Posterior cingulate gyrus (tissue), 11 donors: Measurements from ENCODE around the gene GK.
"Not testable (repeated sequence)": the region's sequence is repeated elsewhere in the genome, so short reads cannot be mapped to it uniquely, and the experiment has no call there.

Experiments used
- DNase-seq, 10 donors: peaks; one replicate each; pipeline versions ENCODE4 v3.0.0 to v3.0.0-alpha.2; 2020 to 2021; ENCODE audit warnings: mixed read lengths in 3 of 10
- intact Hi-C: fragments of 100-400 bp; cut with DNase I; formaldehyde crosslinking; loops from one replicate; pipeline ENCODE4 v1.15.1; 2023

The GK gene

DNA sequence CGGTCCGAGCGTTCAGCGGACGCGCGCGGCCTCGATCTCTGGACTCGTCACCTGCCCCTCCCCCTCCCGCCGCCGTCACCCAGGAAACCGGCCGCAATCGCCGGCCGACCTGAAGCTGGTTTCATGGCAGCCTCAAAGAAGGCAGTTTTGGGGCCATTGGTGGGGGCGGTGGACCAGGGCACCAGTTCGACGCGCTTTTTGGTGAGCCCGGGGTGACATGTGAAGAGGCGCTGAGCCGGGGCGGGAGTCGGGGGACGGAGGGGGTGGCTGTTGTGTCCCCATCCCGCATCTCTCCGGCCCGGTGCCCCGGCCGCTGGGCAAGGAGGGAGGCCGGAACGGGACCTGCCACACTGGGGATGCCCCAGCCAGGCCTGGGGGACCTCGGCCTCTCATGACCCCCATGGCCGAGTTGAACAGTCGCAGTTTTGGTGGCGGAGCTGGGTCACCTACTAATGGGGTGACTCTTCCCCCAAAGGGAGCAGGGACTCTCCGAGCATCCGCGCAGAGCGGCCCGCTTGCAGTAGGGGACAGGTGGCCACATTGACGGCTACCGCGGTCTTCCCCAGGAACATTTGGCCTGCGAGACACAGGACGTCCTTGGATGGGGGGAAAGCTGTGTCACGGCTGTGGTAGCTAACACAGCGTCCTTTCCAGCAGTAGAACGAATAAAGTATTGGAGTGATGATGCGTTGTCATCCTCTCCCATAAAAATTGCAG is at the start of gene GK:
Gene GK, plus strand, starts transcription at position 9 of the 717 bp plus-strand sequence. Its CDS starts 115 bp downstream, at position 124.
- intact Hi-C loops: no loop called here
- peak in 3 of 10 donors; percentile 8 to 85 (median 72) for DNase-seq

DNA sequence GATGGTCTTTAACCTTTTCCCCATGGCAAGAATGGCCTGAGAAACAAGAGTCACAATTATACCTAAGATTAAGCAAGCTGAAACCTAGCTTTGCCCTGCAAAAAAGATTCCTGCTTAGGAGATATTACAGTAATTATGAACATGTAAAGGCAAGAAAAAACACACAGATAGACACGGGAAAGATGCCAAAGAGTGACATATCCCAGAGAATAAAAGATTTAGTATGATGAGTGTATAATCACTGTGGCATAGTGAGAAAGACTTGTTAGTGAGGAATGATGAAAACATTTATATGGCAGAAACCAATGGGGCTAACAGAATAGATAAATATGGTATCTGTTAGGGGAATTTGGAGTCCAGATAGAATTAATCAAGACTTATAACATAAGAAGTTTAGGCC is 46.1 kb upstream of the GK start:
- intact Hi-C loops: no loop called here
- DNase-seq: no peak

DNA sequence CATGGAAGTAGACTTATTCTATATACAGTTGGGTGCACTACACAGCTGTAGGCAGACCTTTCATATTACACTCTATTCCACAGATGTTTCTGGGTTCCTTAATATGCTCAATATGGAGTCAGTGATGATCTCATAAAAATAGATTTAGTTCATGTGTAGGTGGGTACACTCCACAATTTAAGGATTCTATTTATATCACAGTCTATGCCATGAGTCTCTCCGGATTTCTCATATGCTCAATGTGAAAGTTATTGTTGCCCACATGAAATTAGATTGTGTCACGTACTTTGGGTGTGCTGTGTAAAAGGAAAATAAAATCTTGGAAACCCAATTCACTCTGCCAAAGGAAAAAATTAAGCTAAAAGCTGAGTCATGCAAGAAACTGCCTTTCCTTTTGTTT is 43.2 kb upstream of the GK start:
- DNase-seq: no peak
- intact Hi-C loops: no loop called here

GRCh38 chrX:30612250-30612655 is 41.0 kb upstream of the GK start:
- DNase-seq: no peak
- intact Hi-C loops: no loop called here

DNA sequence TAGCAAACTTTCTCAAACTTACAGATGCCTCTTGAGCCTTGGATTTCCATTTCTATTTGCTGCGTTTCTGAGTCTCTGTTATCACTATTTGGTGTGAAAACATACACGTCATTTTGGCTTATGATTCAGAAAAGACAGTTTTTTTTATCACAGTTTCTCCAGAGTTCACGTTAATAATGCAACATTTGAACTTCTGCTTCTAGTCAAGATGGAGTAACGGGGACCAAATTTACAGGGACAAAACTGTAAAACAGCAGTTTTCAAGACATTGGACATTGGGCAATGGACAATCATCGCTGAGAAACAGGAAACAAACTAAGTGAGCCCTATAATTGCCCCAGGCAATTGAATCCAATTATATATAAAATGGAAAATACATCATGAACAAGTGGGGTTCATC is 39.5 kb upstream of the GK start:
- intact Hi-C loops: no loop called here
- DNase-seq: no peak

GRCh38 chrX:30615229-30615628 is 38.0 kb upstream of the GK start:
- intact Hi-C loops: no loop called here
- no peak for DNase-seq

- DNase-seq: no peak
- intact Hi-C loops: no loop called here
These were observed 35.0 kb upstream of the GK start for GRCh38 chrX:30618160-30618765.

- intact Hi-C loops: no loop called here
These were observed 33.1 kb upstream of the GK start for GRCh38 chrX:30620125-30620524.

GRCh38 chrX:30620980-30621618 is 32.1 kb upstream of the GK start:
- intact Hi-C loops: no loop called here

More at GRCh38 chrX:30620125-30620524, 33.1 kb upstream of the GK start:
- no peak for DNase-seq

GRCh38 chrX:30622361-30622760 is 30.9 kb upstream of the GK start:
- intact Hi-C loops: no loop called here
- DNase-seq: no peak

More at GRCh38 chrX:30620980-30621618, 32.1 kb upstream of the GK start:
- DNase-seq: peak in 1 of 10 donors; percentile 3

DNA sequence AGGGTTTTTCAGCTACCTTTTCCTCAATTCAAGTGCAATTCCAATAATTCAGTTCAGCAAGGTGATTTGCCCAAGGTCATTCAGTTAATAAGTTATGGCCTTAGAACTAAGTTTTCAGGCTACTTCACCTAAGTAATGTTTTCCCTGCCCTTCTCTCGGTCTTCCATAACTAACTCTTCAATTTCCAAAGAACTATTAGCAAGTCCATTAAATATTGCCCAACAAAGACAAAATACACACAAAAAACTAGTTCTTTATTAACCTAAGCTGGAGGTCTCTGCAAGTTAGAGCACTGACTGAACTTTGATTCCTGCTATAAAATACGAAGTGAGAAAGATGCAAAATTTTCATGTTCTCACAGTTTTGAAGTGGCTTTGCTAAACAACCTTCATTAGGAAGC is 26.8 kb upstream of the GK start:
- intact Hi-C loops: no loop called here
- no peak for DNase-seq

- DNase-seq: no peak
- intact Hi-C loops: no loop called here
These were observed 25.2 kb upstream of the GK start for GRCh38 chrX:30627818-30628652.

- intact Hi-C loops, DNase-seq: not testable (repeated sequence)
These were observed 19.2 kb upstream of the GK start for GRCh38 chrX:30634070-30634469.

GRCh38 chrX:30635630-30636029 is 17.6 kb upstream of the GK start:
- intact Hi-C loops: no loop called here

DNA sequence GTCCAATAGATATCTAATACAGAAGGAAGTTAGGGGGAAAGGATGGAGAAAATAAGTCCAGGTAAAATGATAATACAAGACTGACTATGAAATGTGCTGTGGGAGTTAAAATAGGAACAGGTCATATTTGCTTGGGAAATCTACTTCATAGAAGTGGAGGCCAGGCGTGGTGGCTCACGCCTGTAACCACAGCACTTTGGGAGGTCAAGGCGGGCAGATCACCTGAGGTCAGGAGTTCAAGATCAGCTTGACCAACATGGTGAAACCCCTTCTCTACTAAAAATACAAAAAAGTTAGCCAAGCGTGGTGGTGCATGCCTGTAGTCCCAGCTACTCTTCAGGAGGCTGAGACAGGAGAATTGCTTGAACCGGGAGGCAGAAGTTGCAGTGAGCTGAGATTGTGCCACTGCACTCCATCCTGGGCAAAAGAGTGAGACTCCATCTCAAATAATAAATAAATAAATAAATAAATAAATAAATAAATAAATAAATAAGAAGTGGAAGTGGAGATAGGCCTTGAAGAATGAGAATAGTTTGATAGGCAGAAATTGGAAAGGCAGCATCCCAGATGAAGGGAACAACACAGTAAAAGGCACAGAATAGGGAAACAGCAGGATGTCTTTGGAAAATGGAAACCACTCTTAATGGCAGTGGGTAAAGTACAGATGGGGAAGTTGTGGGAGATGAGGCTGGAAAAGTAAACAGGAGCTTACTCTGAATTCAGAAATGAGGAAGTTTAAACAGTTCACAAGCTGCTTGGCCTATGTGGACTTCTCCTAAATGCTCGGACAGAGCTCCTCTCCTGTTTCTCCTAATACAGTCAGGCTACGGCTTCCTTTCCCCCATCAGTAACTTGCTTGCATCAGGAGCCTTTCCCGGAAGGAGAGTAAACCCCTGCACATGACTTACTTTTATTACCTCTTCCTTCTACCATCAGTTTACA is 15.1 kb upstream of the GK start:
- DNase-seq: no peak
- intact Hi-C loops: no loop called here

More at GRCh38 chrX:30635630-30636029, 17.6 kb upstream of the GK start:
- DNase-seq: no peak

GRCh38 chrX:30639702-30640101 is 13.5 kb upstream of the GK start:
- DNase-seq, intact Hi-C loops: not testable (repeated sequence)

DNA sequence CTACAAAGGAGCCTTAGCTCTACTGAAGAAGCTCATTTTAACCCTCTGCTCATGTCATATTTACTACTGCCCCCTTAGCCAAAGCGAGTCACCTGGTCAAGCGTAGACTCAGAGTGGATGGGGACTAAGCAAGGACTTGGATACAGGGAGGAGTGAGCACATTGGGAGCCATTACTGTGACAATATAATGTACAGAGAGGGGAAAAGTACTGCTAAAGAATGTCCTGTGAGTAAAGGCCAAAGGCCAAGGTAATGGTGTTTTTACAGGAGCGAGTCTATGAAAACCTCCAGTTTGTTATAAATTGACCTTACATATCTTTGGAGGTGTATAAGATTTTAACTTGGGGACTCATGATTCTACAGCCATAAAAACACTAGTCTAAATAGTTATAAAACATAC is 10.6 kb upstream of the GK start:
- no peak for DNase-seq
- intact Hi-C loops: no loop called here

DNA sequence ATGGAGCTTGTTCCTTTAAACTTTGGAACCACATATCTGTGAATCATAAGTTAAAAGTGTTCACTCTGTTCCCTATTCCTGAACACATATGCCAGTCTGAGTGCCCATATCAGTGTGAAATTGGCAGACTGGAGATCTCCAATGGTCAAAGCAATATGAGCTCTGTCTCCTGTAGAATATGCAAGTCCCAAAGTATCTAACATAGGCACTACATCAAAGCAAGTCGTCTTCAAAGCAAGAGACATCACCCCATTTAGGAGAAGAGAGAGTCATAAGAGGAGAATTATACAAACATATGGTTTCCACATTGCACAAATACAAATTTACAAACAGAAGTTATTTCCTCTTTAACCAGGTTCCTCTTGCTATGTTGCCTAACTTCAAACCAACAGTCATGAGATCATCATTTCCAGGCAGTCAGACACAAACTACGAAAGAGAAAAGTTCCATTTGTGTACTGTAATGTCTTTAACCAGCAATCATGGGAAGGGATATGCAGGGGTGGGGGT is 9.9 kb upstream of the GK start:
- intact Hi-C loops: no loop called here

GRCh38 chrX:30649859-30650258 is 3.4 kb upstream of the GK start:
- intact Hi-C loops: no loop called here
- DNase-seq: no peak

More for the DNA sequence above, 9.9 kb upstream of the GK start:
- no peak for DNase-seq
